Kidney epithelial cell (primary cell): ENCODE results near the gene THG1L. TPM values are rescaled to one million over a fixed set of nuclear protein-coding genes. Genes with fewer than 3 reads are reported as not detected.
A peak's percentile ranks its signal among the peaks of the same experiment; 100 is the strongest.

Experiments used
- DNase-seq: peaks from one replicate; pipeline ENCODE4 v3.0.0-alpha.2; 2010; ENCODE audit warnings: low read depth
- H3K27me3 ChIP-seq: 2 replicates; pipeline ENCODE4 v1.6.0; 2011; ENCODE audit warnings: low read length; ENCODE audit not compliant: control insufficient read depth, insufficient read depth
- H3K36me3 ChIP-seq: 2 replicates; pipeline ENCODE4 v1.5.1; 2011; ENCODE audit warnings: low read length; ENCODE audit not compliant: control insufficient read depth, insufficient read depth
- H3K4me3 ChIP-seq: 2 replicates; pipeline ENCODE4 v1.5.1; 2011; ENCODE audit warnings: low read depth, mild to moderate bottlenecking, control low read depth, low read length
- CTCF ChIP-seq: IDR thresholded peaks from 2 replicates; pipeline ENCODE4 v1.5.1; 2011; ENCODE audit warnings: mild to moderate bottlenecking, moderate library complexity, low read length, control low read depth, inconsistent platforms; ENCODE audit not compliant: insufficient read depth, poor library complexity, severe bottlenecking
- total RNA-seq: library from RNA; depleted of rRNA; stranded (reverse); fragments of >200 nt; gene quantifications from 2 replicates; pipeline ENCODE4 v1.2.3, GENCODE V29; 2015

The THG1L gene
- total RNA-seq, 1 donor from 2014 or later: 17.9 TPM

- Histone ChIP-seq H3K4me3 (no peak overlapping the region), H3K27me3 (no peaks in the 10 kb centered on the region), H3K36me3 (no peaks in the 10 kb centered on the region)
- no peak for DNase-seq
- TF ChIP-seq CTCF: no peak
Measured at GRCh38 chr5:157747766-157748700, 16.8 kb downstream of the THG1L start.

GRCh38 chr5:157748760-157749461, 17.7 kb downstream of the THG1L start:
- DNase-seq: peak; percentile 10
- TF ChIP-seq CTCF: no peak
- H3K27me3 ChIP-seq: no peaks in the 10 kb centered on the region
- no peak overlapping the region for H3K4me3 ChIP-seq
- no peaks in the 10 kb centered on the region for H3K36me3 ChIP-seq

- H3K36me3 ChIP-seq: no peaks in the 10 kb centered on the region
- no peak for DNase-seq
- H3K27me3 ChIP-seq: no peaks in the 10 kb centered on the region
- no peak overlapping the region for H3K4me3 ChIP-seq
- no peak for TF ChIP-seq CTCF
Measured at GRCh38 chr5:157749462-157749799, 18.2 kb downstream of the THG1L start.

GRCh38 chr5:157750320-157750719, 19.1 kb downstream of the THG1L start:
- Histone ChIP-seq H3K36me3 (no peaks in the 10 kb centered on the region), H3K4me3 (no peak overlapping the region), H3K27me3 (no peaks in the 10 kb centered on the region)
- DNase-seq: no peak
- TF ChIP-seq CTCF: no peak

- H3K4me3 ChIP-seq: no peak overlapping the region
- no peaks in the 10 kb centered on the region for H3K36me3 ChIP-seq
- no peak for TF ChIP-seq CTCF
- no peaks in the 10 kb centered on the region for H3K27me3 ChIP-seq
- no peak for DNase-seq
Measured at GRCh38 chr5:157756122-157756521, 24.9 kb downstream of the THG1L start.
